MCF 10A (cell line): Measurements from ENCODE around the gene PRMT7. TPM values are rescaled to one million over a fixed set of nuclear protein-coding genes. Genes with fewer than 3 reads are reported as not detected.

Experiments
- BruUV-seq: library from RNA; stranded (reverse); fragments of 400-500 nt; replicated peaks from 2 replicates; lab custom pipeline; 2021; lab: Mats Ljungman, UMichigan
- CTCF ChIA-PET: fragments of 300-600 bp; sonication (Branson Sonifier 250); formaldehyde crosslinking; extraction: SDS; loops from one replicate; lab custom pipeline; 2021; ENCODE audit warnings: antibody characterized with exemption, inconsistent platforms; lab: Yijun Ruan, JAX
- POLR2A ChIA-PET: fragments of 300-600, 350-650 bp; sonication (Branson Sonifier 250); formaldehyde crosslinking; extraction: SDS; loops from one replicate; lab custom pipeline; 2020; ENCODE audit warnings: antibody characterized with exemption, inconsistent platforms; lab: Yijun Ruan, JAX
- DNase-seq: peaks from one replicate; pipeline ENCODE4 v3.0.0-alpha.2; 2018; ENCODE audit not compliant: unreplicated experiment
- H3K27ac Mint-ChIP-seq: one replicate; pipeline ENCODE4 v1.8.0; 2022; ENCODE audit warnings: mild to moderate bottlenecking, low read depth, mixed read lengths; ENCODE audit not compliant: unreplicated experiment
- H3K27me3 Mint-ChIP-seq: one replicate; pipeline ENCODE4 v1.8.0; 2022; ENCODE audit warnings: mixed read lengths; ENCODE audit not compliant: insufficient read depth, unreplicated experiment
- H3K36me3 Mint-ChIP-seq: one replicate; pipeline ENCODE4 v1.8.0; 2022; ENCODE audit warnings: mild to moderate bottlenecking, moderate library complexity, mixed read lengths; ENCODE audit not compliant: insufficient read depth, unreplicated experiment
- H3K4me1 Mint-ChIP-seq: one replicate; pipeline ENCODE4 v1.8.0; 2022; ENCODE audit warnings: mixed read lengths; ENCODE audit not compliant: insufficient read depth, unreplicated experiment
- H3K4me3 Mint-ChIP-seq: one replicate; pipeline ENCODE4 v1.8.0; 2022; ENCODE audit warnings: mild to moderate bottlenecking, moderate library complexity, mixed read lengths; ENCODE audit not compliant: unreplicated experiment
- H3K9me3 Mint-ChIP-seq: one replicate; pipeline ENCODE4 v1.8.0; 2022; ENCODE audit warnings: mixed read lengths; ENCODE audit not compliant: unreplicated experiment
- CTCF ChIP-seq: fragments of 200-600 bp; IDR thresholded peaks from one replicate; pipeline ENCODE4 v1.8.0; 2022; ENCODE audit warnings: antibody characterized with exemption, mild to moderate bottlenecking; ENCODE audit not compliant: unreplicated experiment
- intact Hi-C: fragments of 100-400 bp; cut with micrococcal nuclease; formaldehyde crosslinking; loops from 2 replicates; pipeline ENCODE4 v1.14.1; 2022
- total RNA-seq: library from RNA; stranded (reverse); gene quantifications from 2 replicates; pipeline ENCODE4 v1.2.3, GENCODE V29; 2022

The PRMT7 gene
- total RNA-seq, 1 experiment from 2014 or later: 33.2 TPM

- Mint-ChIP-seq H3K36me3 (peaks cover 84% of the 10 kb centered on the region), H3K9me3 (no peaks in the 10 kb centered on the region), H3K4me1 (peaks cover 23% of the 10 kb centered on the region), H3K27ac (no peak overlapping the region), H3K4me3 (no peak overlapping the region), H3K27me3 (no peaks in the 10 kb centered on the region)
- BruUV-seq: no TSS peak
- ChIA-PET CTCF (interaction anchor here (0.9 to 3.1 kb wide), 5 partner anchors 11 to 46 kb away, joined by 4 to 23 read pairs (median 6); no protein-coding TSS in a partner anchor), POLR2A (interaction anchor here (1.2 to 4.1 kb wide), 4 partner anchors 10 to 22 kb away, joined by 5 to 29 read pairs (median 10); partner anchors contain the start of genes PRMT7 and SLC7A6OS)
- no peak for DNase-seq
- intact Hi-C loops: no loop called here
- TF ChIP-seq CTCF: no peak
Observed at GRCh38 chr16:68289202-68289601, 21.6 kb upstream of the PRMT7 start.

GRCh38 chr16:68289621-68290329 is 21.0 kb upstream of the PRMT7 start:
- H3K9me3 Mint-ChIP-seq: no peaks in the 10 kb centered on the region

GRCh38 chr16:68290450-68290849 is 20.4 kb upstream of the PRMT7 start:
- intact Hi-C loops: no loop called here
- Mint-ChIP-seq H3K4me3 (no peak overlapping the region), H3K27ac (no peak overlapping the region), H3K36me3 (peaks cover 83% of the 10 kb centered on the region), H3K4me1 (peaks cover 23% of the 10 kb centered on the region), H3K27me3 (no peaks in the 10 kb centered on the region), H3K9me3 (no peaks in the 10 kb centered on the region)
- DNase-seq: no peak
- BruUV-seq: no TSS peak
- ChIA-PET CTCF (interaction anchor here (0.5 to 3.1 kb wide), 6 partner anchors 9 to 39 kb away, joined by 3 to 23 read pairs (median 4); partner anchors contain the start of genes PRMT7 and SLC7A6OS), POLR2A (interaction anchor here (0.8 to 4.1 kb wide), 5 partner anchors 9 to 53 kb away, joined by 3 to 29 read pairs (median 4); no protein-coding TSS in a partner anchor)
- no peak for TF ChIP-seq CTCF

More at GRCh38 chr16:68289621-68290329, 21.0 kb upstream of the PRMT7 start:
- H3K36me3 Mint-ChIP-seq: peaks cover 81% of the 10 kb centered on the region
- intact Hi-C loops: no loop called here
- no peaks in the 10 kb centered on the region for H3K27me3 Mint-ChIP-seq
- POLR2A ChIA-PET: interaction anchor here (1.2 to 4.1 kb wide), 3 partner anchors 10 to 21 kb away, joined by 5 to 29 read pairs (median 5); partner anchors contain the start of genes PRMT7 and SLC7A6OS
- H3K27ac Mint-ChIP-seq: no peak overlapping the region
- no peak for TF ChIP-seq CTCF
- H3K4me3 Mint-ChIP-seq: no peak overlapping the region
- BruUV-seq: no TSS peak
- CTCF ChIA-PET: interaction anchor here (0.5 to 3.1 kb wide), 7 partner anchors 9 to 239 kb away, joined by 3 to 23 read pairs (median 4); partner anchors contain the start of genes PRMT7 and SLC7A6OS
- peaks cover 23% of the 10 kb centered on the region for H3K4me1 Mint-ChIP-seq
- no peak for DNase-seq

- no peaks in the 10 kb centered on the region for H3K27me3 Mint-ChIP-seq
- ChIA-PET POLR2A (interaction anchor here (0.6 to 4.1 kb wide), 8 partner anchors 8 to 54 kb away, joined by 3 to 29 read pairs (median 4); no protein-coding TSS in a partner anchor), CTCF (interaction anchor here (1.1 to 1.9 kb wide), 4 partner anchors 8 to 38 kb away, joined by 3 to 12 read pairs (median 4); no protein-coding TSS in a partner anchor)
- BruUV-seq: no TSS peak
- H3K4me1 Mint-ChIP-seq: peaks cover 20% of the 10 kb centered on the region
- intact Hi-C loops: no loop called here
- no peaks in the 10 kb centered on the region for H3K9me3 Mint-ChIP-seq
- no peak for TF ChIP-seq CTCF
- no peak overlapping the region for H3K27ac Mint-ChIP-seq
- peaks cover 87% of the 10 kb centered on the region for H3K36me3 Mint-ChIP-seq
- no peak overlapping the region for H3K4me3 Mint-ChIP-seq
- no peak for DNase-seq
Observed at GRCh38 chr16:68291227-68291626, 19.6 kb upstream of the PRMT7 start.
